ENCODE results near the gene NDFIP1. TPM values are rescaled to one million over a fixed set of nuclear protein-coding genes. Genes with fewer than 3 reads are reported as not detected.

Gene NDFIP1
- total RNA-seq, 1 experiment from 2014 or later = 27.6 TPM

GRCh38 chr5:142128675-142129208 is 20.2 kb downstream of the NDFIP1 start:
- DNase-seq (ENCODE audit: low spot score) = no peak
- TF ChIP-seq AFF4 (CRISPR knock-in tag; IDR thresholded peaks at IDR 0.05; ENCODE audit: borderline replicate concordance) = no peak
- TF ChIP-seq GABPB1 (CRISPR knock-in tag; IDR thresholded peaks at IDR 0.05) = no peak
- no peak for TF ChIP-seq ZNF263 (CRISPR knock-in tag; IDR thresholded peaks at IDR 0.05; ENCODE audit: low read depth)
- no peak for TF ChIP-seq CDX4 (CRISPR knock-in tag; IDR thresholded peaks at IDR 0.05; ENCODE audit: borderline replicate concordance)
- TF ChIP-seq HMGA2 (CRISPR knock-in tag; IDR thresholded peaks at IDR 0.05) = no peak
- no peak for TF ChIP-seq USF2 (CRISPR knock-in tag; IDR thresholded peaks at IDR 0.05)
- TF ChIP-seq NR3C1 (CRISPR knock-in tag; conservative IDR thresholded peaks at IDR 0.05; ENCODE audit: low read depth) = no peak
- TF ChIP-seq E2F4 (CRISPR knock-in tag; IDR thresholded peaks at IDR 0.05; ENCODE audit: borderline replicate concordance, low read depth) = no peak
- no peak for TF ChIP-seq AR (CRISPR knock-in tag; IDR thresholded peaks at IDR 0.05)
- no peak for TF ChIP-seq ZBTB43 (CRISPR knock-in tag; IDR thresholded peaks at IDR 0.05)
- TF ChIP-seq CTCF (IDR thresholded peaks at IDR 0.05) = no peak
- TF ChIP-seq FOXJ3 (CRISPR knock-in tag; IDR thresholded peaks at IDR 0.05; ENCODE audit: borderline replicate concordance) = no peak
- TF ChIP-seq E2F1 (CRISPR knock-in tag; IDR thresholded peaks at IDR 0.05) = no peak
- H3K27ac Mint-ChIP-seq = no peak overlapping the region
- peaks cover 10% of the 10 kb centered on the region for H3K36me3 Mint-ChIP-seq
- ATAC-seq = no peak
- ChIA-PET POLR2A (interaction anchor here (0.9 kb wide), 1 partner anchor 80 kb away, joined by 3 read pairs; no protein-coding TSS in a partner anchor), CTCF (interaction anchor here (0.6 to 2.2 kb wide), 5 partner anchors 15 to 437 kb away, joined by 3 to 7 read pairs (median 5); no protein-coding TSS in a partner anchor)
- H3K4me3 Mint-ChIP-seq = no peak overlapping the region
- peaks cover 17% of the 10 kb centered on the region for H3K9me3 Mint-ChIP-seq
- peaks cover 20% of the 10 kb centered on the region for H3K4me1 Mint-ChIP-seq
- H3K27me3 Mint-ChIP-seq (ENCODE audit: low read depth) = no peaks in the 10 kb centered on the region
